GM08714 (cell line): Measurements from ENCODE around the gene IGSF21.

Experiments used
- H3K4me3 ChIP-seq: fragments of 200-500 bp; sonication (Bioruptor generic); 2 replicates; pipeline ENCODE4 v1.5.1; 2014; ENCODE audit warnings: mild to moderate bottlenecking, low read length, inconsistent platforms
- ZNF274 ChIP-seq: IDR thresholded peaks from 2 replicates; pipeline ENCODE4 v1.6.1; 2012; ENCODE audit warnings: mild to moderate bottlenecking, low read depth, low read length

Gene IGSF21

GRCh38 chr1:18309552-18310155, 202.1 kb downstream of the IGSF21 start:
- no peak for TF ChIP-seq ZNF274
- H3K4me3 ChIP-seq: no peak overlapping the region

DNA sequence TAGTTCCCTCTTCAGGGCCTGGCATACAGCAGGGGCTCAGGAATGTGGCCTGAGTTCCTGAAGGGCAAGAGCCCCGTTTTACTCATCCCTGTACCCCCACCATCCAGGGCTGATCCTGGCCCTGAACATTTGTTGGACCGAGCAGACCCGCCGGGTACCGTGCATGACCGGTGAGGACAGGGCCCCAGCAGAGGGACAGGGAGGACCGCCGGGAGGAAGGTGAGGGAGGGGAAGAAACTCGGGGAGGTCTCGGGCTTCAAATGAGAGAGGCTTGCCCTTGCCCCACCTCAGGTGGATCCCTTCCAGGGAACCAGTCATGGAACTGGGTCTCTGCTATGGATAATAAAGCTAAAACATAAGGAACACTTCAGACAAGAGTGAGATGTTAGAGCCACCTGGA, 205.4 kb downstream of the IGSF21 start:
- no peak for TF ChIP-seq ZNF274
- no peak overlapping the region for H3K4me3 ChIP-seq

- TF ChIP-seq ZNF274: no peak
- H3K4me3 ChIP-seq: no peak overlapping the region
These were observed 205.9 kb downstream of the IGSF21 start for GRCh38 chr1:18313523-18313922.

DNA sequence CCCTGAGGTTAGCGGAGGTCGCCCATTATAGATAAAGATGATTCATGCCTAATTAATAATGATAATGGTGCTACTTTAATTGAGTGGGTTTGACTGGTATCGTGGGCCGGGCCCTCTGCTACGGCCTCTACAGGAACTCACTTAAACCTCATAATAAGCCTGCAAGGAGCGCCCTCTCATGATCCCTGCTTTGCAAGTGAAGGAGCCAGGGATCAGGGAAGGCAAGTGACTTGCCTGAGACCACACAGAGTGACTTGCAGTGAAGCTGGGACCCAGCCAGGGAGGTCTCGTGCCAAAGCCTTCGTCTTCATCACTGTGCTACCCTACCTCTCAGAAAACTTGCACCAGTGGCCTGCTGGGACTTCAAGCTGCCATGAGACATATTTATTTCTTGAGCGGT, 206.8 kb downstream of the IGSF21 start:
- no peak for TF ChIP-seq ZNF274

DNA sequence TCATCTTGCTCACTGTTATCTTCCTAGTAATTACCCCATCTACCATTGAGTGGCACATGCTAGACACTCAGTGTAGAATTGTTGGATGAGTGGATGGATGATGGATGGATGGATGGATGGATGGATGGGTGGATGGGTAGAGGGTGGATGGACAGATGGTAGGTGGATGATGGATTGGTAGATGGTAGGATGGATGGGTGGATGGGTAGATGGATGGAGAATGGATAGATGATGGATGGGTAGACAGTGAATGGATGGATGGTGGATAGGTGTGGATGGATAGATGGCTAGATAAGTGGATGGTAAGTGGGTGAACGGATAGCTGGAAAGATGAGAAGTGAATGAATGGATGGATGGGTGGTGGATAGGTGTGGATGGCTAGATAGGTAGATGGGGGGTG, 207.9 kb downstream of the IGSF21 start:
- H3K4me3 ChIP-seq: no peak overlapping the region
- no peak for TF ChIP-seq ZNF274

More for the DNA sequence above, 206.8 kb downstream of the IGSF21 start:
- H3K4me3 ChIP-seq: no peak overlapping the region

GRCh38 chr1:18316764-18317163, 209.2 kb downstream of the IGSF21 start:
- TF ChIP-seq ZNF274: no peak
- H3K4me3 ChIP-seq: no peak overlapping the region

DNA sequence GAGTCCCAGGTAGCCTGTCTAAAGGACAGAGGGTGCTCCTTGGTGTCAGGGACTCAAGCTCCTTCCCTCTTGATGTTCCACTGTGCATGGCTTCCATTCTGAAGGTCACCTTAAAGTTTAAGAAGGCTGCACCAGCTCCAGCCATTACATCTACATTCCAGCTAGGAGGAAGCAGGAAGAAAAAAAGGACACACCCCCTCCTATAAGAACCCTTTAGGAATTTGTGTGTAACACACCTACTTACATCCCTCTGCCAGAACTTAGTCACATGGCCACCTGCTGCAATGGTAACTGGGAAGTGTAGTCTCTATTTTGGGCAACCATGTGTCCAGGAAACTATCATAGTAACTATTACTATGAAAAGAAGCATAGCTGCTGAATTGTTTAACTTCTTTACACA, 211.5 kb downstream of the IGSF21 start:
- no peak overlapping the region for H3K4me3 ChIP-seq
- TF ChIP-seq ZNF274: no peak

DNA sequence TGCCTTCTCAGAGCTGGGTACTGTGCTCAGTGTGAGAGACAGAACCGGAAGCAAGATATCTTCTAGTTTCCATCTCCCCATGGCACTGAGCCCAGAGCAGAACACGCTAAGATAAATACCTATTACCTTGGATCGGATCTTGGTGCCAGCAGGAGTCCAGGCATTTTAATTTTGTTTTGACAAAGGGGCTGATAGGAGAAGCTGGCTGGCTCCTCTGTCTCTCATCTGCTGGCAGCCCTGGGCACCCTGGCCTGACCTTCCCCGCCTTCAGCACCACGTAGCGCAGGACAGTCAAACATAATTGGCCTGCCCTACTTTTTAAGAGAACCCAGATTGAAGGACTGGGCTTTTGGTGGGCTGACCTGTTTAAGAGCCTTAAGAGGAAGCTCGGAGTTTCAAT, 212.5 kb downstream of the IGSF21 start:
- H3K4me3 ChIP-seq: no peak overlapping the region
- TF ChIP-seq ZNF274: no peak

DNA sequence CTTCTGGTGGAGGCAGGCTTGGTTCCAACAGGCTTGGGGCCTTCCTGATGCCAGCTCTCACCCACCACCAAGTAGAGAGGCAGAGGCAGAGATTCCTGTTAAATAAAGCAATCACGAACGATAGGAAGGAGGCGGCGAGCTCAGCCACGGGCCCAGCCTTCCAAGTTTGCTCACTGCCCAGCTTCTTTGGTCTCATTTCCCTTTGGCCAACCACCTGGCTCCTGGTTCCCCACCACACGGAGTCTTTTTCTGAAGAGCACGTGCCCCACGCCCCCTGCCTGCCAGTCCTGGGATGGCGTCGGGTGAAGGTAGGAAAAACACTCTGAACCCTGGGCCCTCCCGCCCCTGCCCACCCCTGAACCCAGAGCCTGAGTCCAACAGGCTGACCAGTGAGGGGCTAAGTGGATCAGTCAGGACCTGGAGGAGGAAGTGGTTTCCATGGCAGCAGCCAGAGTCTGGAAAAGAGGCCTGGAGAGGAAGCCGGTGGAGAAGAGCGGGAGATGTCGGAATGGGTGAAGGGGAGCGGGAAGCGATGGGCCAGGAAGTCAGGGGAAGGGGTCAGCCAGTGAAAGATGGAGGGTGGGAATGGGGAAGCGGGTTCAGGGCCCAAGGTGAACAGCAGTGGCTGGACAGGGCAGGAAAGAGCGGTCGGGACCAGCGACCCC, 214.9 kb downstream of the IGSF21 start:
- no peak overlapping the region for H3K4me3 ChIP-seq
- no peak for TF ChIP-seq ZNF274

- H3K4me3 ChIP-seq: no peak overlapping the region
- no peak for TF ChIP-seq ZNF274
These were observed 215.7 kb downstream of the IGSF21 start for GRCh38 chr1:18323259-18323658.

DNA sequence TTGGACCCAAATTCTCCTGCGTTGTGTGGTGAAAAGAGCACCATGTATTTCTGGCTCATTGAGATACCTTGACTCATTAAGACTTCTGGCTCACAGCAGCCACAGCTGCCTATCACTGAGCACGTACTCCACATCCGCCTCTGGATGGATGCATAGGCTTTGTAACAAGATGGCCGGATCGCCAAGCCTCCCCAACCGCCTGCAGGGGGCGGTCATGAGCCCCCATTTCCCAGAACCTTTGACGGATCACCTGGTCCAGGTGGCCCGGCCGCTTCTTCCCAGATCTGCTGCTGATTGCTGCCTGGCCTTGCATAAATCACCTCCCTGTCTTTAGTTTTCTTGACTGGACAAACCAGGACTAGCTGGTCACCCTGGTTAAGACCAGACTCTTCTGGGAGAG, 216.6 kb downstream of the IGSF21 start:
- no peak overlapping the region for H3K4me3 ChIP-seq
- TF ChIP-seq ZNF274: no peak

DNA sequence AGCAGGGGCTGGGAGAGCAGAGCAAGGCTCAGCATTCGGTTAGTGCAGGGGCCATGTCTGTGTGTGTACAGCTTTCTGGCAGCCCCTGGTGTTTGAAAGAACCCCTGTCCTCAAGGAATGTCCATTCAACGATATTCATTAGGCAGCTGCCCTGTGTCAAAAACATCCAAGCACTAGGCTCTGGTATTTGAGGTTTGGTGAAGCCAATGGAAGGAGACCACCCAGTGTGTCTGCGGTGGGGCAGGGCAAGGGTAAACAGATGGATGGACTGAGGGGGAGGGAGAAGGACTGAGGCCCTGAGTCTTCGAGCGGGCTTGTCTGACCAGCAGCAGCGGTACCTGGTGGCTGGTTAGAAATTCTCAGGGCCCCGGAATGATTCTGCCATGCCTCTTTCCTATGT, 217.5 kb downstream of the IGSF21 start:
- H3K4me3 ChIP-seq: no peak overlapping the region
- TF ChIP-seq ZNF274: no peak

DNA sequence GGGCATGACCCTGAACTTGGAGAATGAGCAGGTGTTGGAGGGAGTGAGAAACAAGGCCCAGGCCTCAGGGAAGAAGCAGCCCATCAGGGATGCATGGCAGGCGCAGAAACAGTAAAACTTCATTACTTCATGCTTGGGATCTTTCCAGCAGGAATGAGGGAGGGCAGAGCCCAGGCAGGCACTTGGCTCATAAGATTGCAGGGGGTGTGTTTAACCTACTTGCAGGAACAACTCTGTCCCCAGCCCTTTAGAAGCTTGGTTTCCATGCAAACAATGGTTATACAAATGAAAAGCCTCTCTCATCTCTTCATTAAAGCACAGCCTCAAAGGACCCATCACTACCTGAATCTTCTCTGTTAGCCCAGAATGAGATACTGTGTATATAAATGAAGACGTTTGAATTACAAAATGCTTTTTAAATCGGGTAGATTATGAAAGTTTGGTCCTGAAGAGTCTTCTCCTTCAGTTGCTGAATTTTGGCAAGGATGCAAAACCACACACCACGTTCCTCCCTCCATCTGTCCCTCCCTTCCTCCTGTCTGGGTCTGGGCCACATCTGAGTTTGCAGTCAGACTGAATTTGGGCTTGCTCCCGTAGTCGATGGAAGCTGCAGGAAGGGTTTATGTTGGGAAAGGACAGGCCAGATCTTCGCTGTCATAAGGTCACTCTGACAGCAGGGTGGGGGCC, 218.8 kb downstream of the IGSF21 start:
- H3K4me3 ChIP-seq: no peak overlapping the region
- TF ChIP-seq ZNF274: no peak

DNA sequence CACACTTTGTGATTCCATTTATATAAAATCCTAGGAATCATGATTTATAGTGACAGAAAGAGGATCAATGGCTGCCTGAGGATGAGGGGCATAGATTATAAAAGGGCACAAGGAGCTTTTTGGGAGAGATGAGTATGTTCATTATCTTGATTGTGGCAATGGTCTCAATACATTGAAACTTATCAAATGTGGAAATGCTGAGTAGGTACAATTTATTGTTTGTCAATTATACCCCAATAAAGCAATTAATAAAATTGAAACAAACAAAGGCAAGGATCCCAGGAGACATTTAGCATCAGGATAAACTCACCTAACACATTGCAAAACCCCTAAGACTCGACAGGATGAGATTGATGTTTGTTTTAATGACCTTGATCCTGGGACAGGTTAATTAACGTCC, 220.1 kb downstream of the IGSF21 start:
- no peak for TF ChIP-seq ZNF274
- no peak overlapping the region for H3K4me3 ChIP-seq

- no peak for TF ChIP-seq ZNF274
These were observed 221.2 kb downstream of the IGSF21 start for GRCh38 chr1:18328803-18329202.

More at GRCh38 chr1:18328803-18329202, 221.2 kb downstream of the IGSF21 start:
- no peak overlapping the region for H3K4me3 ChIP-seq
